Panc1 (cell line): ENCODE data around the gene SPINK8. TPM values are rescaled to one million over a fixed set of nuclear protein-coding genes. Genes with fewer than 3 reads are reported as not detected.

ENCODE experiments used
- ATAC-seq: fragments of 200-7000 bp; cut with Tn5 transposase; 2 replicates; pipeline ENCODE4 v1.9.1; 2020; ENCODE audit warnings: mild to moderate bottlenecking, moderate library complexity
- BruUV-seq: library from RNA; stranded (reverse); fragments of 400-500 nt; replicated peaks from 2 replicates; lab custom pipeline; 2021; lab: Mats Ljungman, UMichigan
- CTCF ChIA-PET: fragments of 300-600 bp; sonication (Branson Sonifier 250); formaldehyde crosslinking; loops from one replicate; lab custom pipeline; 2022; ENCODE audit warnings: antibody characterized with exemption; lab: Charles Lee
- POLR2A ChIA-PET: fragments of 300-600 bp; sonication (Branson Sonifier 250); formaldehyde crosslinking; loops from one replicate; lab custom pipeline; 2022; ENCODE audit warnings: antibody characterized with exemption; lab: Charles Lee
- DNase-seq: peaks from one replicate; pipeline ENCODE4 v3.0.0-alpha.2; 2010; ENCODE audit warnings: low read depth, low spot score
- H3K27ac ChIP-seq: 2 replicates; pipeline ENCODE4 v1.5.1; 2011; ENCODE audit warnings: mild to moderate bottlenecking, low read length, inconsistent platforms
- H3K27me3 ChIP-seq: fragments of 200-500 bp; sonication (Bioruptor generic); 2 replicates; pipeline ENCODE4 v1.6.0; 2014; ENCODE audit warnings: low read length, inconsistent platforms; ENCODE audit not compliant: control insufficient read depth, insufficient read depth
- H3K36me3 ChIP-seq: fragments of 200-500 bp; sonication (Bioruptor generic); 2 replicates; pipeline ENCODE4 v1.5.1; 2014; ENCODE audit warnings: inconsistent platforms, mild to moderate bottlenecking, low read length, moderate library complexity; ENCODE audit not compliant: control insufficient read depth, insufficient read depth
- H3K4me1 ChIP-seq: 2 replicates; pipeline ENCODE4 v1.5.1; 2011; ENCODE audit warnings: inconsistent platforms, mild to moderate bottlenecking, low read length, moderate library complexity; ENCODE audit not compliant: control insufficient read depth, insufficient read depth
- H3K4me3 ChIP-seq, 2 experiments: 2 replicates each; pipeline ENCODE4 v1.5.1; 2011 to 2012; ENCODE audit warnings: low read depth in 2 of 2, low read length in 2 of 2, mild to moderate bottlenecking in 2 of 2, inconsistent platforms in 1 of 2, moderate library complexity in 1 of 2
- H3K9me3 ChIP-seq: fragments of 200-500 bp; sonication (Bioruptor generic); 2 replicates; pipeline ENCODE4 v1.5.1; 2014; ENCODE audit warnings: low read depth, mild to moderate bottlenecking, inconsistent platforms, low read length, moderate library complexity; ENCODE audit not compliant: control insufficient read depth, insufficient read depth
- POLR2AphosphoS5 ChIP-seq: IDR thresholded peaks from 2 replicates; pipeline ENCODE4 v1.6.1; 2012; ENCODE audit warnings: mild to moderate bottlenecking, low read depth, low read length, moderate library complexity
- SIN3A ChIP-seq: IDR thresholded peaks from 2 replicates; pipeline ENCODE4 v1.6.1; 2012; ENCODE audit warnings: low read depth, mild to moderate bottlenecking, low read length, moderate library complexity, borderline replicate concordance; ENCODE audit not compliant: insufficient read depth
- TCF7L2 ChIP-seq: IDR thresholded peaks from 2 replicates; pipeline ENCODE4 v1.6.1; 2011; ENCODE audit warnings: mild to moderate bottlenecking, low read depth, low read length, inconsistent platforms
- in situ Hi-C: cut with HindIII; loops from 2 replicates; pipeline ENCODE4 v1.10.0; 2016; ENCODE audit warnings: low sequenced_read_pairs, low pct_unique_long_range_greater_than_20kb
- intact Hi-C: fragments of 100-400 bp; cut with micrococcal nuclease; formaldehyde crosslinking; loops from one replicate; pipeline ENCODE4 v1.10.0; 2022; ENCODE audit not compliant: unreplicated experiment
- total RNA-seq: library from RNA; stranded (reverse); gene quantifications from one replicate; pipeline ENCODE4 v1.2.1, GENCODE V29; 2021; ENCODE audit not compliant: unreplicated experiment
- TF ChIP-seq, protein P1 (sequence below): fragments of 450-650 bp; IDR thresholded peaks from 2 replicates; pipeline ENCODE4 v1.5.1; 2017; ENCODE audit warnings: mild to moderate bottlenecking
- TF ChIP-seq, protein P2 (sequence below), 2 experiments: IDR thresholded peaks; 2 replicates each; pipeline ENCODE4 v1.6.1; 2011 to 2012; ENCODE audit warnings: low read depth in 2 of 2, control low read depth in 1 of 2, low read length in 1 of 2, mild to moderate bottlenecking in 1 of 2, moderate library complexity in 1 of 2; ENCODE audit not compliant: insufficient read depth in 1 of 2

The SPINK8 gene
- total RNA-seq, 1 experiment from 2014 or later = not detected

GRCh38 chr3:48286308-48286707, 47.2 kb downstream of the SPINK8 start:
- H3K4me1 ChIP-seq = no peaks in the 10 kb centered on the region
- no peak overlapping the region for H3K27ac ChIP-seq
- no peaks in the 10 kb centered on the region for H3K9me3 ChIP-seq
- H3K27me3 ChIP-seq = no peaks in the 10 kb centered on the region
- ChIA-PET CTCF (no interaction called here), POLR2A (no interaction called here)
- BruUV-seq = no TSS peak
- no peak for ATAC-seq
- intact Hi-C loops (no loop called here), in situ Hi-C loops (no loop called here)
- no peaks in the 10 kb centered on the region for H3K36me3 ChIP-seq
- TF ChIP-seq, protein P1, sequence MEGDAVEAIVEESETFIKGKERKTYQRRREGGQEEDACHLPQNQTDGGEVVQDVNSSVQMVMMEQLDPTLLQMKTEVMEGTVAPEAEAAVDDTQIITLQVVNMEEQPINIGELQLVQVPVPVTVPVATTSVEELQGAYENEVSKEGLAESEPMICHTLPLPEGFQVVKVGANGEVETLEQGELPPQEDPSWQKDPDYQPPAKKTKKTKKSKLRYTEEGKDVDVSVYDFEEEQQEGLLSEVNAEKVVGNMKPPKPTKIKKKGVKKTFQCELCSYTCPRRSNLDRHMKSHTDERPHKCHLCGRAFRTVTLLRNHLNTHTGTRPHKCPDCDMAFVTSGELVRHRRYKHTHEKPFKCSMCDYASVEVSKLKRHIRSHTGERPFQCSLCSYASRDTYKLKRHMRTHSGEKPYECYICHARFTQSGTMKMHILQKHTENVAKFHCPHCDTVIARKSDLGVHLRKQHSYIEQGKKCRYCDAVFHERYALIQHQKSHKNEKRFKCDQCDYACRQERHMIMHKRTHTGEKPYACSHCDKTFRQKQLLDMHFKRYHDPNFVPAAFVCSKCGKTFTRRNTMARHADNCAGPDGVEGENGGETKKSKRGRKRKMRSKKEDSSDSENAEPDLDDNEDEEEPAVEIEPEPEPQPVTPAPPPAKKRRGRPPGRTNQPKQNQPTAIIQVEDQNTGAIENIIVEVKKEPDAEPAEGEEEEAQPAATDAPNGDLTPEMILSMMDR = no peak
- TF ChIP-seq POLR2AphosphoS5 (no peak), TCF7L2 (no peak), SIN3A (no peak)
- TF ChIP-seq, protein P2, sequence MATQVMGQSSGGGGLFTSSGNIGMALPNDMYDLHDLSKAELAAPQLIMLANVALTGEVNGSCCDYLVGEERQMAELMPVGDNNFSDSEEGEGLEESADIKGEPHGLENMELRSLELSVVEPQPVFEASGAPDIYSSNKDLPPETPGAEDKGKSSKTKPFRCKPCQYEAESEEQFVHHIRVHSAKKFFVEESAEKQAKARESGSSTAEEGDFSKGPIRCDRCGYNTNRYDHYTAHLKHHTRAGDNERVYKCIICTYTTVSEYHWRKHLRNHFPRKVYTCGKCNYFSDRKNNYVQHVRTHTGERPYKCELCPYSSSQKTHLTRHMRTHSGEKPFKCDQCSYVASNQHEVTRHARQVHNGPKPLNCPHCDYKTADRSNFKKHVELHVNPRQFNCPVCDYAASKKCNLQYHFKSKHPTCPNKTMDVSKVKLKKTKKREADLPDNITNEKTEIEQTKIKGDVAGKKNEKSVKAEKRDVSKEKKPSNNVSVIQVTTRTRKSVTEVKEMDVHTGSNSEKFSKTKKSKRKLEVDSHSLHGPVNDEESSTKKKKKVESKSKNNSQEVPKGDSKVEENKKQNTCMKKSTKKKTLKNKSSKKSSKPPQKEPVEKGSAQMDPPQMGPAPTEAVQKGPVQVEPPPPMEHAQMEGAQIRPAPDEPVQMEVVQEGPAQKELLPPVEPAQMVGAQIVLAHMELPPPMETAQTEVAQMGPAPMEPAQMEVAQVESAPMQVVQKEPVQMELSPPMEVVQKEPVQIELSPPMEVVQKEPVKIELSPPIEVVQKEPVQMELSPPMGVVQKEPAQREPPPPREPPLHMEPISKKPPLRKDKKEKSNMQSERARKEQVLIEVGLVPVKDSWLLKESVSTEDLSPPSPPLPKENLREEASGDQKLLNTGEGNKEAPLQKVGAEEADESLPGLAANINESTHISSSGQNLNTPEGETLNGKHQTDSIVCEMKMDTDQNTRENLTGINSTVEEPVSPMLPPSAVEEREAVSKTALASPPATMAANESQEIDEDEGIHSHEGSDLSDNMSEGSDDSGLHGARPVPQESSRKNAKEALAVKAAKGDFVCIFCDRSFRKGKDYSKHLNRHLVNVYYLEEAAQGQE (IDR thresholded peaks at IDR 0.05; ENCODE audit: insufficient read depth in 1 of 2, low read depth in 2 of 2, low read length in 1 of 2) = no peak
- DNase-seq = no peak
- no peak overlapping the region for H3K4me3 ChIP-seq

- POLR2A ChIA-PET = no interaction called here
- Histone ChIP-seq H3K27ac (no peak overlapping the region), H3K4me3 (no peak overlapping the region), H3K27me3 (no peaks in the 10 kb centered on the region), H3K36me3 (no peaks in the 10 kb centered on the region), H3K4me1 (no peaks in the 10 kb centered on the region), H3K9me3 (no peaks in the 10 kb centered on the region)
- no peak for DNase-seq
- no peak for ATAC-seq
- in situ Hi-C loops (no loop called here), intact Hi-C loops (no loop called here)
- no peak for TF ChIP-seq SIN3A
- TF ChIP-seq, protein P2 (IDR thresholded peaks at IDR 0.05; ENCODE audit: insufficient read depth in 1 of 2, low read depth in 2 of 2, low read length in 1 of 2) = no peak
- TF ChIP-seq, protein P1 = no peak
- TF ChIP-seq TCF7L2 = no peak
- TF ChIP-seq POLR2AphosphoS5 = no peak
- BruUV-seq = no TSS peak
- CTCF ChIA-PET = no interaction called here
Measured at GRCh38 chr3:48285675-48286074, 47.8 kb downstream of the SPINK8 start.
